A549 (cell line): ENCODE measurements around the gene AKAP9. TPM values are rescaled to one million over a fixed set of nuclear protein-coding genes. Genes with fewer than 3 reads are reported as not detected.

Experiments
- ATAC-seq, 2 experiments: fragments of 200-7000 bp in 1 of 2; fragments of >200 bp in 1 of 2; cut with Nextera tagmentation in 1 of 2; cut with Tn5 transposase in 1 of 2; 3 replicates each; pipeline versions ENCODE4 v1.8.0 to v1.9.1; 2018 to 2020; ENCODE audit warnings: mild to moderate bottlenecking in 1 of 2, moderate library complexity in 1 of 2
- CTCF ChIA-PET: fragments of 300-600 bp; sonication (Branson Sonifier 250); formaldehyde crosslinking; extraction: SDS; loops from one replicate; lab custom pipeline; 2021; ENCODE audit warnings: antibody characterized with exemption, inconsistent platforms; lab: Yijun Ruan, JAX
- POLR2A ChIA-PET: fragments of 350-600 bp; formaldehyde crosslinking; extraction: SDS; loops from one replicate; lab custom pipeline; 2021; ENCODE audit warnings: antibody characterized with exemption, inconsistent platforms; lab: Yijun Ruan, JAX
- DNase-seq, 2 experiments: peaks; one replicate each; pipeline versions ENCODE4 v3.0.0 to v3.0.0-alpha.2; 2011 to 2016; ENCODE audit warnings: low read depth in 1 of 2, low spot score in 1 of 2
- FAIRE-seq: peaks from 2 replicates; lab custom pipeline; 2011; peaks lifted over from hg19 to GRCh38; lab: Jason Lieb, UNC
- H3K27ac ChIP-seq, 2 experiments: fragments of >200 bp; sonication (Bioruptor Twin); formaldehyde crosslinking; 3 replicates each; pipeline ENCODE4 v1.5.1; 2016 to 2017
- H3K4me1 ChIP-seq: fragments of >200 bp; sonication (Bioruptor Twin); formaldehyde crosslinking; 3 replicates; pipeline ENCODE4 v1.6.1; 2016
- H3K4me2 ChIP-seq: fragments of >200 bp; sonication (Bioruptor Twin); formaldehyde crosslinking; 3 replicates; pipeline ENCODE4 v1.6.1; 2016
- H3K4me3 ChIP-seq: fragments of >200 bp; sonication (Bioruptor Twin); formaldehyde crosslinking; 3 replicates; pipeline ENCODE4 v1.5.1; 2016
- H3K9me3 ChIP-seq: fragments of >200 bp; sonication (Bioruptor Twin); formaldehyde crosslinking; 3 replicates; pipeline ENCODE4 v1.6.1; 2016
- ATOH8 ChIP-seq: fragments of 250-450 bp; sonication (Bioruptor Pico); IDR thresholded peaks from 2 replicates; pipeline ENCODE4 v1.5.0; 2020; ENCODE audit warnings: low read depth, mild to moderate bottlenecking, moderate library complexity
- CBX8 ChIP-seq: fragments of 200-600 bp; sonication (generic); IDR thresholded peaks from 2 replicates; pipeline ENCODE4 v1.6.1; 2016
- E2F6 ChIP-seq: IDR thresholded peaks from 2 replicates; pipeline ENCODE4 v1.6.1; 2012; ENCODE audit warnings: low read depth, borderline replicate concordance
- EHMT2 ChIP-seq: fragments of 200-600 bp; sonication (generic); IDR thresholded peaks from 2 replicates; pipeline ENCODE4 v1.6.1; 2016; ENCODE audit warnings: antibody characterized with exemption, low read depth, mild to moderate bottlenecking, moderate library complexity
- EP300 ChIP-seq, 2 experiments: fragments of >200 bp; sonication (Bioruptor Twin); formaldehyde crosslinking; IDR thresholded peaks; 2 replicates in 1 of 2; 3 replicates in 1 of 2; pipeline ENCODE4 v1.6.1; 2016 to 2017
- ESRRA ChIP-seq: fragments of 150-350 bp; IDR thresholded peaks from 2 replicates; pipeline ENCODE4 v1.6.1; 2014; ENCODE audit warnings: mild to moderate bottlenecking, low read length, borderline replicate concordance
- FOSL2 ChIP-seq, 2 experiments: fragments of 450-650 bp in 1 of 2; fragments of >200 bp in 1 of 2; sonication (Bioruptor Twin) in 1 of 2; formaldehyde crosslinking; IDR thresholded peaks; 2 replicates each; pipeline versions ENCODE4 v1.5.0 to v1.6.1; 2016 to 2020; ENCODE audit warnings: mild to moderate bottlenecking in 1 of 2, moderate library complexity in 1 of 2
- HMGXB4 ChIP-seq: fragments of 250-450 bp; sonication (Bioruptor Pico); IDR thresholded peaks from 2 replicates; pipeline ENCODE4 v1.5.0; 2021; ENCODE audit warnings: mild to moderate bottlenecking, moderate library complexity, borderline replicate concordance
- HOXA7 ChIP-seq: fragments of 250-450 bp; sonication (Bioruptor Pico); IDR thresholded peaks from 2 replicates; pipeline ENCODE4 v1.5.0; 2020; ENCODE audit warnings: mild to moderate bottlenecking, moderate library complexity
- HOXB5 ChIP-seq: fragments of 250-450 bp; sonication (Bioruptor Pico); IDR thresholded peaks from 2 replicates; pipeline ENCODE4 v1.5.0; 2020; ENCODE audit warnings: mild to moderate bottlenecking, moderate library complexity
- KDM1A ChIP-seq: fragments of 200-600 bp; sonication (generic); IDR thresholded peaks from 2 replicates; pipeline ENCODE4 v1.6.1; 2016; ENCODE audit warnings: low read depth, mild to moderate bottlenecking
- KDM5A ChIP-seq: fragments of 200-600 bp; sonication (generic); IDR thresholded peaks from 2 replicates; pipeline ENCODE4 v1.6.1; 2016; ENCODE audit warnings: antibody characterized with exemption, mild to moderate bottlenecking
- MAFK ChIP-seq: fragments of 450-650 bp; IDR thresholded peaks from 2 replicates; pipeline ENCODE4 v1.6.1; 2014; ENCODE audit not compliant: partially characterized antibody
- MAZ ChIP-seq: fragments of 150-350 bp; IDR thresholded peaks from 2 replicates; pipeline ENCODE4 v1.6.1; 2014; ENCODE audit warnings: antibody characterized with exemption, low read depth, low read length, borderline replicate concordance
- MYC ChIP-seq: IDR thresholded peaks from 2 replicates; pipeline ENCODE4 v1.6.1; 2012; ENCODE audit warnings: mild to moderate bottlenecking, inconsistent platforms, low read length, improper control_type of control experiment, borderline replicate concordance
- NFE2L2 ChIP-seq: fragments of 150-350 bp; conservative IDR thresholded peaks from 2 replicates; pipeline ENCODE4 v1.6.1; 2014; ENCODE audit warnings: low read length
- NR3C1 ChIP-seq: fragments of >200 bp; sonication (Bioruptor Twin); formaldehyde crosslinking; IDR thresholded peaks from 3 replicates; pipeline ENCODE4 v1.6.1; 2017
- POLR2A ChIP-seq: IDR thresholded peaks from 2 replicates; pipeline ENCODE4 v1.6.1; 2012; ENCODE audit warnings: mild to moderate bottlenecking, low read length
- RAD21 ChIP-seq, 2 experiments: fragments of >200 bp in 1 of 2; sonication (Bioruptor Twin) in 1 of 2; formaldehyde crosslinking in 1 of 2; IDR thresholded peaks in 1 of 2; conservative IDR thresholded peaks in 1 of 2; 2 replicates in 1 of 2; 3 replicates in 1 of 2; pipeline ENCODE4 v1.6.1; 2012 to 2018; ENCODE audit warnings: inconsistent platforms in 1 of 2
- RARB ChIP-seq: fragments of 250-450 bp; sonication (Bioruptor Pico); IDR thresholded peaks from 2 replicates; pipeline ENCODE4 v1.8.0; 2021; ENCODE audit warnings: mild to moderate bottlenecking, moderate library complexity
- RCOR1 ChIP-seq: fragments of 150-350 bp; IDR thresholded peaks from 2 replicates; pipeline ENCODE4 v1.6.1; 2014; ENCODE audit warnings: antibody characterized with exemption, low read length, low read depth
- RFX5 ChIP-seq: fragments of 450-650 bp; IDR thresholded peaks from 2 replicates; pipeline ENCODE4 v1.7.1; 2014; ENCODE audit warnings: antibody characterized with exemption, mild to moderate bottlenecking, moderate library complexity
- TFCP2L1 ChIP-seq: fragments of 250-450 bp; sonication (Bioruptor Pico); IDR thresholded peaks from 2 replicates; pipeline ENCODE4 v1.5.0; 2021; ENCODE audit warnings: mild to moderate bottlenecking
- ZC3H11A ChIP-seq: fragments of 450-650 bp; IDR thresholded peaks from 2 replicates; pipeline ENCODE4 v1.6.1; 2014; ENCODE audit warnings: antibody characterized with exemption, mild to moderate bottlenecking
- WGBS: methylation state at CpG from one replicate; pipeline ENCODE4 v1.1.6; 2017; ENCODE audit errors: missing lambda C conversion rate; 5-methylcytosine and 5-hydroxymethylcytosine counted together
- polyA plus RNA-seq, 4 experiments: library from polyadenylated mRNA; depleted of rRNA in 3 of 4; stranded (reverse); fragments of >200 nt; fragmentation: RNase III in 1 of 4; extraction: RNeasy Plus Mini Kit Qiagen cat#74134 plus additional on column Dnase treatment in 1 of 4; gene quantifications; 2 replicates in 3 of 4; 3 replicates in 1 of 4; pipeline ENCODE4 v1.2.3, GENCODE V29; 2011 to 2017
- TF ChIP-seq, protein P1 (sequence below): fragments of >200 bp; sonication (Bioruptor Twin); formaldehyde crosslinking; IDR thresholded peaks from 3 replicates; pipeline ENCODE4 v1.5.1; 2016
- TF ChIP-seq, protein P2 (sequence below): IDR thresholded peaks from 2 replicates; pipeline ENCODE4 v1.6.1; 2012
- TF ChIP-seq, protein P3 (sequence below): fragments of 200-600 bp; sonication (generic); IDR thresholded peaks from 2 replicates; pipeline ENCODE4 v1.6.1; 2016; ENCODE audit warnings: antibody characterized with exemption, mild to moderate bottlenecking, moderate library complexity

AKAP9 gene
- polyA plus RNA-seq, 2 of the 4 experiments (the other 2 are of a cell fraction): 11.7 to 32.3 TPM

DNA sequence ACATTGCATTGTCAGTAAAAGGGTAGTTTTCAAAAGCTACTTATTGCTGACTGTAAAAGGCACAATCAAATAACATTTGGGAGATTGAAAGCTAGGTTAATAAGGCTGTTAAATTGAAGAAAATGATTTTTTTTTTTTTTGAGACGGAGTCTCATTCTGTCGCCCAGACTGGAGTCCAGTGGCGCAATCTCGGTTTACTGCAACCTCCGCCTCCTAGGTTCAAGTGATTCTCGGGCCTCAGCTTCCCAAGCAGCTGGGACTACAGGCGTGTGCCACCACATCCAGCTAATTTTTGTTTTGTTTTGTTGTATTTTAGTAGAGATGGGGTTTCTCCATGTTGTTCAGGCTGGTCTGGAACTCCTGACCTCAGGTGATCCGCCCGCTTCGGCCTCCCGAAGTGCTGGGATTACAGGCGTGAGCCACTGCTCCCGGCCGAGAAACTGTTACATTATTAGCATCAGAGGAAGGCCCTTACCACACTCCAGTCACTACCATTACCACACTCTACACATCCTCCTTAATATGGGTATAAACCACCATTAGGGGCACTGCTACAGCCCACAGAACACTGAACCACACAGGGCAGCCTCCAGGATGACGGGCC lies 192.6 kb downstream of the AKAP9 start:
- DNase-seq (no peak), ATAC-seq (peak; percentile 44 to 64), FAIRE-seq (no peak)
- WGBS: 22% methylated on average over 15 of the region's 15 CpGs
- ChIA-PET POLR2A (interaction anchor here (0.6 to 0.9 kb wide), 2 partner anchors 78 to 314 kb away, joined by 3 to 4 read pairs; partner anchors contain the start of gene GATAD1), CTCF (interaction anchor here (0.6 to 2.4 kb wide), 13 partner anchors 9 to 290 kb away, joined by 3 to 21 read pairs (median 3); no protein-coding TSS in a partner anchor)
- Histone ChIP-seq H3K9me3 (no peaks in the 10 kb centered on the region), H3K4me3 (peak overlapping the region; percentile 92), H3K4me2 (peak overlapping the region; percentile 79), H3K27ac (peak overlapping the region; percentile 96 to 98), H3K4me1 (peaks cover 13% of the 10 kb centered on the region; the same call in 2 of the 3 replicates)
- TF ChIP-seq MAZ (no peak), MYC (no peak), TFCP2L1 (CRISPR knock-in tag) (no peak), POLR2A (no peak), ATOH8 (CRISPR knock-in tag) (no peak), KDM5A (no peak), MAFK (no peak), EP300 (IDR thresholded peaks at IDR 0.05) (no peak)

GRCh38 chr7:92133737-92134270 lies 193.1 kb downstream of the AKAP9 start:
- ChIA-PET POLR2A (interaction anchor here (0.9 kb wide), 1 partner anchor 313 kb away, joined by 3 read pairs; the partner anchor contains the start of gene GATAD1), CTCF (interaction anchor here (0.6 to 2.4 kb wide), 12 partner anchors 10 to 162 kb away, joined by 3 to 21 read pairs (median 3); no protein-coding TSS in a partner anchor)
- TF ChIP-seq NFE2L2 (no peak), RFX5 (no peak), HOXA7 (CRISPR knock-in tag) (no peak), RAD21 (conservative IDR thresholded peaks at IDR 0.05 in 1 of 2, IDR thresholded peaks at IDR 0.05 in 1 of 2) (peak; percentile 36 to 37; a peak in 1 of 5 replicates), HMGXB4 (no peak; the same call in 1 of the 2 replicates), RARB (CRISPR knock-in tag) (no peak), NR3C1 (no peak), EHMT2 (no peak), E2F6 (no peak), MYC (no peak), ESRRA (no peak), HOXB5 (CRISPR knock-in tag) (0 out of 2 replicates have a peak, but pooled peaks have one; percentile 34), KDM1A (no peak), ZC3H11A (no peak), CBX8 (no peak), RCOR1 (no peak), FOSL2 (IDR thresholded peaks at IDR 0.05) (no peak), FOSL2 (CRISPR knock-in tag; IDR thresholded peaks at IDR 0.05) (peak; percentile 14; the same call in 1 of the 2 replicates)
- TF ChIP-seq, protein P1, sequence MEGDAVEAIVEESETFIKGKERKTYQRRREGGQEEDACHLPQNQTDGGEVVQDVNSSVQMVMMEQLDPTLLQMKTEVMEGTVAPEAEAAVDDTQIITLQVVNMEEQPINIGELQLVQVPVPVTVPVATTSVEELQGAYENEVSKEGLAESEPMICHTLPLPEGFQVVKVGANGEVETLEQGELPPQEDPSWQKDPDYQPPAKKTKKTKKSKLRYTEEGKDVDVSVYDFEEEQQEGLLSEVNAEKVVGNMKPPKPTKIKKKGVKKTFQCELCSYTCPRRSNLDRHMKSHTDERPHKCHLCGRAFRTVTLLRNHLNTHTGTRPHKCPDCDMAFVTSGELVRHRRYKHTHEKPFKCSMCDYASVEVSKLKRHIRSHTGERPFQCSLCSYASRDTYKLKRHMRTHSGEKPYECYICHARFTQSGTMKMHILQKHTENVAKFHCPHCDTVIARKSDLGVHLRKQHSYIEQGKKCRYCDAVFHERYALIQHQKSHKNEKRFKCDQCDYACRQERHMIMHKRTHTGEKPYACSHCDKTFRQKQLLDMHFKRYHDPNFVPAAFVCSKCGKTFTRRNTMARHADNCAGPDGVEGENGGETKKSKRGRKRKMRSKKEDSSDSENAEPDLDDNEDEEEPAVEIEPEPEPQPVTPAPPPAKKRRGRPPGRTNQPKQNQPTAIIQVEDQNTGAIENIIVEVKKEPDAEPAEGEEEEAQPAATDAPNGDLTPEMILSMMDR: peak; percentile 73
- TF ChIP-seq, protein P2, sequence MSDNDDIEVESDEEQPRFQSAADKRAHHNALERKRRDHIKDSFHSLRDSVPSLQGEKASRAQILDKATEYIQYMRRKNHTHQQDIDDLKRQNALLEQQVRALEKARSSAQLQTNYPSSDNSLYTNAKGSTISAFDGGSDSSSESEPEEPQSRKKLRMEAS: no peak
- TF ChIP-seq, protein P3, sequence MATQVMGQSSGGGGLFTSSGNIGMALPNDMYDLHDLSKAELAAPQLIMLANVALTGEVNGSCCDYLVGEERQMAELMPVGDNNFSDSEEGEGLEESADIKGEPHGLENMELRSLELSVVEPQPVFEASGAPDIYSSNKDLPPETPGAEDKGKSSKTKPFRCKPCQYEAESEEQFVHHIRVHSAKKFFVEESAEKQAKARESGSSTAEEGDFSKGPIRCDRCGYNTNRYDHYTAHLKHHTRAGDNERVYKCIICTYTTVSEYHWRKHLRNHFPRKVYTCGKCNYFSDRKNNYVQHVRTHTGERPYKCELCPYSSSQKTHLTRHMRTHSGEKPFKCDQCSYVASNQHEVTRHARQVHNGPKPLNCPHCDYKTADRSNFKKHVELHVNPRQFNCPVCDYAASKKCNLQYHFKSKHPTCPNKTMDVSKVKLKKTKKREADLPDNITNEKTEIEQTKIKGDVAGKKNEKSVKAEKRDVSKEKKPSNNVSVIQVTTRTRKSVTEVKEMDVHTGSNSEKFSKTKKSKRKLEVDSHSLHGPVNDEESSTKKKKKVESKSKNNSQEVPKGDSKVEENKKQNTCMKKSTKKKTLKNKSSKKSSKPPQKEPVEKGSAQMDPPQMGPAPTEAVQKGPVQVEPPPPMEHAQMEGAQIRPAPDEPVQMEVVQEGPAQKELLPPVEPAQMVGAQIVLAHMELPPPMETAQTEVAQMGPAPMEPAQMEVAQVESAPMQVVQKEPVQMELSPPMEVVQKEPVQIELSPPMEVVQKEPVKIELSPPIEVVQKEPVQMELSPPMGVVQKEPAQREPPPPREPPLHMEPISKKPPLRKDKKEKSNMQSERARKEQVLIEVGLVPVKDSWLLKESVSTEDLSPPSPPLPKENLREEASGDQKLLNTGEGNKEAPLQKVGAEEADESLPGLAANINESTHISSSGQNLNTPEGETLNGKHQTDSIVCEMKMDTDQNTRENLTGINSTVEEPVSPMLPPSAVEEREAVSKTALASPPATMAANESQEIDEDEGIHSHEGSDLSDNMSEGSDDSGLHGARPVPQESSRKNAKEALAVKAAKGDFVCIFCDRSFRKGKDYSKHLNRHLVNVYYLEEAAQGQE: no peak

More at GRCh38 chr7:92133737-92134270, 193.1 kb downstream of the AKAP9 start:
- peak; percentile 77 for ATAC-seq
- FAIRE-seq: no peak
- peak; percentile 60 to 78 for DNase-seq
- H3K4me1 ChIP-seq: peaks cover 13% of the 10 kb centered on the region; the same call in 2 of the 3 replicates
- no peaks in the 10 kb centered on the region for H3K9me3 ChIP-seq
- H3K4me2 ChIP-seq: peak overlapping the region; percentile 79
- H3K27ac ChIP-seq: peak overlapping the region; percentile 96 to 98
- 3% methylated on average over 15 of the region's 42 CpGs for WGBS
- H3K4me3 ChIP-seq: peak overlapping the region; percentile 92
